Dermis microvascular lymphatic vessel endothelial cell (primary cell): Measurements from ENCODE around the gene DOK6. TPM values are rescaled to one million over a fixed set of nuclear protein-coding genes. Genes with fewer than 3 reads are reported as not detected.
"Not testable (repeated sequence)": the region's sequence is repeated elsewhere in the genome, so short reads cannot be mapped to it uniquely, and the experiment has no call there.

Experiments used
- DNase-seq, 2 donors: peaks; one replicate each; pipeline versions ENCODE4 v3.0.0 to v3.0.0-alpha.2; 2010; ENCODE audit warnings: low read depth in 2 of 2
- total RNA-seq: library from RNA; depleted of rRNA; stranded (reverse); fragments of >200 nt; gene quantifications from 2 replicates; pipeline ENCODE4 v1.2.1, GENCODE V29; 2014

The DOK6 gene
- 0.51 and 2.3 TPM in 2 replicates for total RNA-seq

DNA sequence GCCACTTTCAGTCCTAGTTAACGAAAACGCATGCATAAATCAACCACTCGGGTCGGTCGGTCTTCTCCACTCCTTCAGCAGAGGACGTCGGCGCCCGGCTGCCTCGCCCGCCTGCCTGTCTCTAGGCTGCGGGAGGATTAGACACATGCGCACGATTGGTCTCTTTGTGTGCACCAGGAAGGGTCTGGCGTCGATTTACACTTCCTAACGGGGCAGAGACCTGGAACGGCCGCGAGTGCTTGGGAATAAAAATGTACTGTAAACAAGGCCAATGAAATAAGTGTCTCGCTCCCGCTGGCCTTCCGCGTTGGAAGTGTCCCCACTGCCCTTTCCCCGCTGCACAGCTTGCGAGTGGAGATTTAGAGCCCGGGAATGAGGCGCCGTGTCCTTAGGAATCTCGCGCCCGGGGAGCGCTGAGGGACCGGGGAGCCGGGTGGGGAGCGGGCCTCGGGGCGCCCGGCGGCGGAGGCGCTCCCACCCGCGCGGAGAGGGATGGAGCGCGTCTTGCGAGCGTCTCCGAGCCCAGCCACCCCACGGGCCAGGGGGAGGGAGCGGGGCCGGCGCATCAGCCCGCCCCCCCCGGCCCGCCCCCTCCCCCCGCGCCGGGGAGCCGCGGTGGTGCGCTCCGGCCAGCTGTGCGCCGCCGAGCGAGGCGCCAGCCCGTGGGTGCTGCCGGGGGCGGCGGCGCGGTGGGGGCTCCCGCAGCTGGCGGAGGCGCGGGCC is at the start of gene DOK6:
Gene DOK6, plus strand, starts transcription at position 636 of the 723 bp plus-strand sequence.
- DNase-seq = peak; percentile 25 to 44

GRCh38 chr18:69353023-69353422 is 47.7 kb upstream of the DOK6 start:
- DNase-seq = no peak

DNA sequence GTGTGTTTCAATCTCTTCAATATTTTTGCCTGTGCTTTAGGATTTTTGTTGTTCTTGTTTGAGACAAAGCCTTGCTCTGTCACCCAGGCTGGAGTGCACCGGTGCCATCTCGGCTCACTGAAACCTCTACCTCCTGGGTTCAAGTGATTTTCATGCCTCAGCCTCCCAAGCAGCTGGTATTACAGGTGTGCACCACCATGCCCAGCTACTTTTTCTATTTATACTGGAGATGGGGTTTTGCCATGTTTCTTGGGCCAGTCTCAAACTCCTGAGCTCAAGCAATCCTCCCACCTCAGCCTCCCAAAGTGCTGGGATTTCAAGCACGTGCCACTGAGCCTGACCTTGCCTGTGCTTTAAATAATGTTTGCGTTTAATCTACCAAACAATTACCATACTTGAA is 43.1 kb upstream of the DOK6 start:
- no peak for DNase-seq

DNA sequence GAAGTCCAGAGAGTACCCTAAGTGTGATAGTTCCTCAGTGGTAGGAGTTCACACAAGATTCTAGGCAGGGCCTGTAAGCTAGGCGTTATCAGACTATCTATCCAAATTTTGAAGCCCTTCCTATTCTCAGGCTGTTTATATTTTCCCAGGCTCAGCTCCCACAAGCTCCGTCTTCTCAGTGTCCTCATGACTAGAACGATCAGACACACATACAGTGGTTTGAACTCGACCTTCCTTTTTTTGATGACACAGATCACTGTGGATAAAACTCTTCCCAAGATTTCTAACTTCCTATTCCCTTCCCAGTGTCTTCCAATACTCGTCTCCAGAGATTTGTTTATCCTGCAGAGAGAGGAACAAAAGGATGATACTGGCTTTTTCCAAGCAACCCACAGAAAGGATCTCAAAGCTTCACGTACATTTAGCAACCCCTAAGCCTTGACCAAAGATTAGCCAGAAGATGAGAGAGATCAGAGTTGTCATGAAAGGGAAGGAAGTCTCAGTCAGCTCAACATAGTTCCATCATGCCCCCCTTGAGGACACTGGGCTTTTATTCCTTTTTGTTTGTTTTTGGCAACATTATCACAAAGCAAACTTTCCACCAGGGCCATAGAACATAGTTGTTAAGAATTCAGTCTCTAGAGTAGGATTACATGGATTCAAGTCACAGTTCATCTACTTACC is 42.3 kb upstream of the DOK6 start:
- no peak for DNase-seq

- DNase-seq = not testable (repeated sequence)
These were observed 40.9 kb upstream of the DOK6 start for GRCh38 chr18:69359768-69360167.

- DNase-seq = no peak
These were observed 35.8 kb upstream of the DOK6 start for GRCh38 chr18:69364930-69365329.

GRCh38 chr18:69365658-69366057 is 35.0 kb upstream of the DOK6 start:
- no peak for DNase-seq

GRCh38 chr18:69367104-69367503 is 33.6 kb upstream of the DOK6 start:
- DNase-seq = no peak

DNA sequence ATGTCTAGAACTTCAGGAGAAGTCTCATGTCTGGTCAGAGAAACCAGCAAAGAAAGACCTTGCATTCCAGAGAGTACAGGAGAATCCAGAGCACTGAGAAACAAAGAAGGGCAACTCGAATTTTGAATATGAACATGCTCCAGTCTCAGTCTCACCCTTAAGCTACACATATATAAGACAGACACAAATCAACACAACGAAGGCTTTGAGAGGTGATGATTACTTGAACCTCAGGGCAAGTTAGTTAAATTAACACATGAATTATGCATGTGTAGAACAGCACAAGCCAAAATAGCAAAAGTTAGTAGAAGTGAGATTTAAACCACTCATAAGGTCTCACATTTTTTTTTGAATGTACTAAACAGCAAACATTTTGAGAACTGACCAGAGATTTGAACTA is 29.0 kb upstream of the DOK6 start:
- no peak for DNase-seq

GRCh38 chr18:69380324-69380723 is 20.4 kb upstream of the DOK6 start:
- no peak for DNase-seq

- DNase-seq = no peak
These were observed 17.5 kb upstream of the DOK6 start for GRCh38 chr18:69383186-69383585.

DNA sequence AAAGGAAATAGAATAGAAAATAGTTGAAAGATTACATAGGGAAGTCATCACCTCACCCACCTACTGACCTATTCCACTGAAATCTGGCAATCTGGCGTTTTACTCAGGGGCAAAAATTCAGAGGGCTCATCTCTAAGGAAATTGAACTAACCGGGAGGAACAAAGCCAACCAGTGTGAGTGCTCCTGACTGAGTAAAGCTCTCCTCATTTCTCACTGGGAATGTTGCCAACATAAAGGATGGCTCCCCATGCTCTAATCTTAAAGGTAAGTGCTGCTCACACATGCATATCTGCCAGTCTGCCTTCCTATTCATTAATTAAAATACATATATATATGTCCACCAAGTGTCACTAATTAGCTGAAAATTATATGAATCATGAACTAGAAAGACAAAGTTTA is 13.5 kb upstream of the DOK6 start:
- DNase-seq = no peak

DNA sequence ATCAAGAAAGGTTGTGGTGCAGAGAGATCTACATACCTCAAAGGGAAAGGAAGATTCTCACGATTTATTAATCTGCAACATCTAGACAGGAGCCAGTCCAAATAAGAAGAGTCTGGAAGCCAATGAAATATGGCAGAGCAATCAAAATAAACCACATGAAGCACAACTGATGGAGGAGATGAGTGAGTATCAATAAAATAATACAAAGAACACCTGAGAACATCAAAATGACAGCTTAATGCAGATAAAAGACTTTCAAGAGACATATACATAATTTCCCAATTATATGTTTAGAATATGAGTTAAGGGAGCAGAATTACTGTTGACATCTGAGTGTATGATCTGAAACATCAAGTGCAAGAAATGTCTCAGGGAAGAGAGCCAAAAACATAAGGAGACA is 12.5 kb upstream of the DOK6 start:
- DNase-seq = no peak

DNA sequence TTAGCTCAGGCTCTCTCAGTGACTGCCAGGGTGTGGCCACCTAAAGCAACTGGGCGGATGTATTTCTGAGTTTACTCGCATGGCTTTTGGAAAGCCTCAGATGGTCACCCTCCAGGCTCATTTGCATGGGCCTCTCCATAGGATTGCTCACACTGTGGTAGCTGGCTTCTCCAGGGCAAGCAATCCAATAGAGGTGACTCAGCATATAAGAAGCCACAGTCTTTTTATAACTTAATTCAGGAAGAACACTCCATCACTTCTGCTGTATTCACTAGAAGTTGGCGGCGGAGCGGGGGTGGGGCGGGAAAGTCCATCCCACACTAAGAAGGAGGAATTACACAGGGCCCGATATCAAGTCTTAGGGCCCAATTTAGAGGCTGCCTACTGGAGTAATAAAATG is 3.6 kb upstream of the DOK6 start:
- DNase-seq = no peak

DNA sequence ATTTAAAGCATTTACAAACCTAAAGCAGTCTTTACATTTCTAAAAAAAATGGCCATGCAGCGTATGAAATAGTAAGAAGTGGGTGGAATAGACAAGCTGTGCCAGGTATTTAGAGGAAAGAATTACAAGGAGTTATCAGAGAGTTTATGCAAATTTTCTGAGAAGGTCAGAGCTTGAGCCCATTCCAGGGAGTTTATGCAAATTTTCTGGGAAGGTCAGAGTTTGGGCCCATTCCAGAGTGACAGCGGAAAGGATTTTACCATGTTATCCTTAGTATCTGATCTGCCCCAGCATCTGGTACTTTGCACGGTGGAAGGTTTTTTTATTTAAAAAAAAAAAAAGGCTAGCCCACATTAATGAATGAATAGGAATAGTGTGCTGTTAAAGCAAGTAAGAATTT is 1.4 kb upstream of the DOK6 start:
- no peak for DNase-seq

DNA sequence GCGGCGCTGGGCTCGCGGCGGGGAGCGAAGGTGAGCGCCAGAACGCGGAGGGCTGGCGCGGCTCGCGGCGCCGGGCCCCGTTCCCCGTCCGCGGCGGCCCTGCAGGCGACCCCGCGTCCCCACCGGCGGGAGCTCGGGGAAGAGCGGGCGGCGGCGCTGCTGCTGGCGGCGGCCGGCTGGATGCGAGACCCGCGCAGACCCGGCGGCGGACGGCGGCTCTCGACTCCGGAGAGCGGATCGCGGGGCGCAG is 213 bp downstream of the DOK6 start:
- peak in 1 of 2 donors; percentile 1 for DNase-seq

DNA sequence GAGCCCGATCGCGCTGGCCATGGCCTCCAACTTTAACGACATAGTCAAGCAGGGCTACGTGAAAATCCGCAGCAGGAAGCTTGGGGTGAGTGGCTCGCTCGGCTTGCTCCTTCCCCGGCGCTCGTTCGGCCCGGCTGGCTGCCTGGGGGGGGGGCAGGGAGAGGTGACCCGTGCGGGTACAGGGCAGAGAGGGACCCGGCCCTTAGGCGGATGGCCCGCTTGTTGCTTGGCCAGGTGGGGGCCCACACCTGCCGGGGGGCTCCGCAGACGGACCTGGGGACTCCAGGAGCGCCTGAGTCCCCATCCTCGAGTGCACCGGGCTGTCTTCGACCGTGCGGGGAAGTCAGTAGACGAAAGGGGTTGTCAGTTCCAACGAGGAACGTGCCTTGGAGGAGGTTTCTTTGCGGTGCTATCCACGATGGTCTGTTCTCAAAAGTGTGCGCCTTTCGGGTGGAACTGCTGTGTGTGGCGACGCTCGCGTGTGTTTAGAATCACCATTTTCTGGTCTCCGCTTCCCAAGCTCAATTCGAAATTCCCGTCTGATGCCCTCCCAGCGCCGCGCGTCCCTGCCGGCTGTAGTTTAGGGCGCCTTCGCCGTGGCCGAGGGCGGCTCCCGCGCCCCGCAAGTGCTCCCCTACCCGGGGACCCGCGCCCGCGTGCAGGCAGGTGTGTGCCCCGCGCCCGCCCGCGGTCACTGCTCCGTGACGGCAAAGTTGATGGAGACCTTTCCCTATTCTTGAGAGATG is 711 bp downstream of the DOK6 start:
- peak in 1 of 2 donors; percentile 2 for DNase-seq

- no peak for DNase-seq
These were observed 1.4 kb downstream of the DOK6 start for GRCh38 chr18:69401972-69402532.

GRCh38 chr18:69402533-69402989 is 1.9 kb downstream of the DOK6 start:
- DNase-seq = no peak

GRCh38 chr18:69408522-69408921 is 7.8 kb downstream of the DOK6 start:
- DNase-seq = no peak

DNA sequence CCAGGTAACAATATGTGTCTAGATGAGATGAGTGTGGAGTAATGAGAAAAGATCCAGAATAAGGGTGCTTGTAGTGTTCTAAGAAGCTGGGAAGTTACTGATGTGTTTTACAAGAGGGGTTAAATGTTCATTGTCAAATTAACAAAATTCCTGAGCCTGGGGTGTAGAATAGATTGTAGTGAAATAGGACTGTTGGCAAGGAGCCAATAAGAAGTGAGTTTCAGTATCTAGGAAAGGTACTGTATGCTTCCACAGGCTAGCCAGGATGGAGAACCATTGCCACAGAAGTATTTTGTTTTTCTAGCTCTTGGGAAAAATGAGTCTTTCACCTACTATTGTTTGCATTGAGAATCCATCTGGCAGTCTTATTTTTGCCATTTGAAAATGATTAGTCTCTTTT is 10.5 kb downstream of the DOK6 start:
- no peak for DNase-seq

DNA sequence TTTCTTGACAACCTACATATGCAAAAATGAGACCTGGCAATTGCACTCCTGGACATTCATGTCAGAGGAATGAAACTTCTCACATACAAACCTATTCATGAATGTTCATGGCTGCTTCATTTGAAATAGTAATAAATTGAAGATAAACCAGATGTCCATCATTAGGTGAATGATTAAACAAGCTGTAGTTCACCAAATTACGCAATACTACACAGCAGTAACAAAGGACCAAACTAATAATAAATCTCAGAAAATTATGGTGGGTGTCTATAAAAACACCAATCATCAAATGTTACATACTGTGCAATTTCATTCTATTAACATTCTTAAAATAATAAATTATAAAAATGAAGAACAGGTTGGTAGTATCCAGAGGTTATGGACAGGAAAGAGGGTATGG is 13.5 kb downstream of the DOK6 start:
- DNase-seq = no peak
